ENCODE data around the gene ST3GAL5.
"Not testable (repeated sequence)": the region's sequence is repeated elsewhere in the genome, so short reads cannot be mapped to it uniquely, and the experiment has no call there.

ST3GAL5 gene

DNA sequence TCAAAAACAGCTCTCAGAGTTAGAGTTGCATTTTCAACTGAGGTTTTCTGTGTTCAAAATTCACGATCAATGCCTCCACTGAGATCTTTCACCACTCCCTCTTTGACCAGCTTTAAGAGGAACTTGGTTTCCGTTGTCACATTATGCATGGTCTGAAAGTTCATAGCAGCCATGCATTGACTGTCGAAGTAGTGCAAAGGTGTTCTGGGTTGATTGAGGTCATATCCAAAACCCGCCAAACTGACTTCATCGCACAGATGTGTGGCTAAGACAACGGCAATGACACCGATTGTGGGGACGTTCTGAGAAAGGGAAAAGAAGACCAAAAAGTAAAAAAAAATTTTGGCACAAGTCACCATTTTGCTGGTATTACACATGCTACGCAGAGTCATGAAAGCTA, 48.7 kb downstream of the ST3GAL5 start:
- in situ Hi-C loops (cut with HindIII; ENCODE audit: low sequenced_read_pairs): no loop called here

DNA sequence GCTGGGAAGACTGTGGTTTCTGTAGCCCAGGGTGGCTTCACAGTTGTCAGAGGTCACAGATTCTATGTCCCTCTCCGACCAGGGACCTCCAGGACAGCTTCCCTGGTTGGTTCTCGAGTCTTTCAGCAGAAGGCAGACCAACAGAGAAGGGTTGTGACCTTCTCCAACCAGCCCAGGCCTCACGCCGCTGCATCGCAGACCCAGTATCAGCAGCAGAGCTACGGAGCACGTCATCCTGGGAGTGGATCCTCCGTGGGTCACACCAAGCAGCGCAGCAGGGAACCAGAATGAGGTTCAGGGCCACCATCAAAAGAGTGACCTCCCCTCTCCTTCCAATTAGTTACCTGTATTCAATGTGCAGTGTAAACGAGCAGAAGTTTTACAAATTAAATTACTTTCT, 49.3 kb downstream of the ST3GAL5 start:
- in situ Hi-C loops (cut with HindIII; ENCODE audit: low sequenced_read_pairs): no loop called here

DNA sequence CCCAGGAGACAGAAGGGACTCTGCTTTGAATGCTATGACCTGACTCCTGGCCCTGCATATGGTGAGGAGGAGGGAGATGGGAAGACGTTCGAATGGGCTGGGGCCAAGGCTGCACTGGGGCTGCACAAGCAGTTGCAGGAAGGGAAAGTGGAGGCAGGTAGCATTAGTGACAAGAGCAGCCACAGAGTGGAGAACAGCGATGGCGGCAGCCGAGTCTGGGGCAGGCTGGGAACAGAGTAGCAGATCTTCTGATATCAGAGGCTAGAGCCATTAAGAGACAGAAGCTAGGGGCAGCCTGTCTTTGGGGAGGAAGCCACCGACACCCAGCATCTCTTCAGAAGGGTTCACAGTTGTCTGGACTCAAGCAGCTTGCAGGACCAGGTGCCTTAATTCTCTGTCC, 50.1 kb downstream of the ST3GAL5 start:
- in situ Hi-C loops (cut with HindIII; ENCODE audit: low sequenced_read_pairs): no loop called here

DNA sequence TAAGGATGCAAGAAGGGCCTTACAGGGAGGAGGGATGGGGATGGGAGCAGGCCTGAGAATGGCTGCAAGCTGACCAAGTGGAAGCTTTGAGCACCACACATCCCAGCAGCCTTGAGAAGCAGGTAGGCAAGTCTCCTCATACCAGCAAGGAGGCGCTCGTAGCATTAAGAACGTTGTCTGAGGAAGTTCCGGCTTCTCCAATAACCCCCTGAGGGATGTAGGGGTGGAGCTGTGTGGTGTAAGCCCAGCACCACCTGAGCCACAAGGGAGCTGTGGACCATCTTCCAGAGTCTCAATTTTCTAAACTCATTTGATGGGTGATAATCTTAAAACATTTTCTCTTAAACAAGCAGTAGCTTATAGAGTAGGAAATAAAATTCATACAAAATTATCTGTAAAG, 50.6 kb downstream of the ST3GAL5 start:
- in situ Hi-C loops (cut with HindIII; ENCODE audit: low sequenced_read_pairs): no loop called here

DNA sequence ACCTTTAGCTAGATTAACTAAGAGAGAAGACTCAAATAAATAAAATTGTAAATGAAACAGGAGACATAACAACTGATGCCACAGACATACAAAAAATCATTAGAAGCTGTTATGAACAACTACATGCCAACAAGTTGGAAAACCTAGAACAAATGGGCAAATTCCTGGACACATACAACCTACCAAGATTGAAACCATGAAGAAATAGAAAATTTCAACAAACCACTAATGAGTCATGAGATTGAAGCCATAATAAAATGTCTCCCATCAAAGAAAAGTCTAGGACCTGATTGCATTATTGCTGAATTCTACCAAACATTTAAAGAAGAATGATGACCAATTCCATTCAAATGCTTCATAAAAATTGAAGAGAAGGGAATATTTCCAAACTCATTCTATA, 54.3 kb downstream of the ST3GAL5 start:
- in situ Hi-C loops (cut with HindIII; ENCODE audit: low sequenced_read_pairs): no loop called here

DNA sequence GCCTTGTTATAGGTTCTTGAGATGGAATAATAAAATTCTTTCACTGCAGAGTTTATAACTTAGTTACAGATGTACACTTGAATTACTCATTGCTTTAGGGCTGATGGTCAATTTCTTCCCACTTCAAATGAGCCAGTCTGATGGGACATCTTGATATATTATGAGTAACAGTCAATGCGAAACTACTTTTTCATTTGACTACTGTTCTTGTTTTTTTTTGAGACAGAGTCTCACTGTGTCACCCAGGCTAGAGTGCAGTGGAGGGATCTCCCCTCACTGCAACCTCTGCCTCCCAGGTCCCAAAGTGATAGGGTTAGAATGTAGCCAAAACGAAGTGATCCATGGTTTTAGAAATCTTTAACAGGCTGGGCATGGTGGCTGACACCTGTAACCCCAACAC, 57.1 kb downstream of the ST3GAL5 start:
- in situ Hi-C loops (cut with HindIII; ENCODE audit: low sequenced_read_pairs): no loop called here

DNA sequence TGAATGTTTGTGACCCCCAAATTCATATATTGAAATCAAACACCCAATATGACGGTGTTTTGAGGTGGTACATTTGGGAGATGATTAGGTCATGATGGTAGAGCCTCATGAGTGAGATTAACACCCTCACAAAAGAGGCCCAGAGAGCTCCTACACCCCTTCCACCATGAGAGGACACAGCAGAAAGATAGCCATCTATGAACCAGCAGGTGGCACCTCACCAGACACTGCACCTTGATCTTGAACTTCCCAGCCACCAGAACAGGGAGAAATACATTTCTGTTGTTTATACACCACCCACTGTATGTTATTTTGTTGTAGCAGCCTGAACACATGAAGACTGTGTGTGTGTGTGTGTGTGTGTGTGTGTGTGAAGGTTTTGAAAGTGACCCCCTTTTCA, 58.1 kb downstream of the ST3GAL5 start:
- in situ Hi-C loops (cut with HindIII; ENCODE audit: low sequenced_read_pairs): no loop called here

DNA sequence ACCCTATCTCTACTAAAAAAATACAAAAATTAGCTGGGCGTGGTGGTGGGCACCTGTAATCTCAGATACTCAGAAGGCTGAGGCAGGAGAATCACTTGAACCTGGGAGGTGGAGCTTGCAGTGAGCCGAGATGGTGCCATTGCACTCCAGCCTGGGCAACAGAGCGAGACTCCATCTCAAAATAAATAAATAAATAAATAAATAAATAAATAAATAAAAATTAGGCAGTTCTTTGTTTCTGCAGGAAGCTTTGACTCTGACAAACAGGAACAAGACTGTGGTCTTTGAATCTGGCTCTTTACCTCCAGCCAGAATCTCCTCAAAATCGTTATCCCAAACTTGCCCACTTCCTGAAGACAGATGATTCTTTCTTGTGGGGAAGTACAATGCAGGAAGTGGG, 59.4 kb downstream of the ST3GAL5 start:
- in situ Hi-C loops (cut with HindIII; ENCODE audit: low sequenced_read_pairs): not testable (repeated sequence)

DNA sequence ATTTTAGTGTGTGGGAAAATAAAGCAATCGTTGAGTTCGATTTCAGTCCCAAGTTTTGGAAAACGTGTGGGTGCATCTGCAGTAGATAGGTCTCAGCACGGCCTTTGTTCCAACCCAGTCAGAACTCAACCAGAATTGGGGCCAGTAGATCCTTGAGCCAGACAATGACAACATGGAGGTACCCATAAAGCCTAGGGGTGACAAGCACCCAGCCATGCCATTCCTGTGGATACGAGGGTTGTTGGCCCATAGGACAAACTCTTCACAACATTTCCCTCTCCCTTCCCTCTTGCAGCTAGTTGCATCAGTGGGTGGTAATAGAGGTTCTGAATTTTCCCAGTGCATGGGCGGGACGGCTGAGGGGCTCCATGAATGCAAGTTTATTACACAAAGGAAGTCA, 60.1 kb downstream of the ST3GAL5 start:
- in situ Hi-C loops (cut with HindIII; ENCODE audit: low sequenced_read_pairs): no loop called here

DNA sequence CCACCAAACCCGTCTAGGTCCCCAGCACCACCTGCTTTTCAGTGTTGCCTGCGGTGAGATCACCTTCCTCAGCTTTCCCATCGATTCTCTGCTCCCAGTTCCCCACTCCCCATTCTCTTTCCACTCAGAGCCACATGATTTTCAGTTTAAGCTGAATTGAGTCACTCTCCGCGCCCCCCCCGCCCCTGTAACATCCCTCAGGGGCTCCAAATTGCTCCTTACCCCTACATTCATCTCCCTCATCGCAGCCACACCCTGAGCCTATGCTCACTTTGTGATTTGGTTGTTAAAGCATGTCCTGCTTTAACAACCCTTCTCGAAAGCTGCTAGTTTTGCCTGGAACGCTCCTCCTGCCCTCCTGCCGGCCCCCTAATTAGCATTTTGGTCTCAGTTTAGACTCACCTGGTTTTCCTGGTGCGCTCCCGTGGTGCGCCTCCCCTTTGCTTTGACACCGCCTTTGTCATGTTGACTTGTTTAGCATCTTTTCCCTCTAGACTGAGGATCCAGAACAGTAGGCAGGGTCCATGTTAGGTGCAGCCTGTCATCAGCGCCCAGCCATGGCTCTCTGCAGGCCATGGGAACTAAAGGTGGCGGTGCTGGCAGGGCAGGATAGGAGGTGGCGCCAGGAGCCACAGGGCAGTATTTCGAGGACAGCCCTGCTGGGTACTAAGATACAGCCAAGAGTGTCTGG, 60.8 kb downstream of the ST3GAL5 start:
- in situ Hi-C loops (cut with HindIII; ENCODE audit: low sequenced_read_pairs): no loop called here

DNA sequence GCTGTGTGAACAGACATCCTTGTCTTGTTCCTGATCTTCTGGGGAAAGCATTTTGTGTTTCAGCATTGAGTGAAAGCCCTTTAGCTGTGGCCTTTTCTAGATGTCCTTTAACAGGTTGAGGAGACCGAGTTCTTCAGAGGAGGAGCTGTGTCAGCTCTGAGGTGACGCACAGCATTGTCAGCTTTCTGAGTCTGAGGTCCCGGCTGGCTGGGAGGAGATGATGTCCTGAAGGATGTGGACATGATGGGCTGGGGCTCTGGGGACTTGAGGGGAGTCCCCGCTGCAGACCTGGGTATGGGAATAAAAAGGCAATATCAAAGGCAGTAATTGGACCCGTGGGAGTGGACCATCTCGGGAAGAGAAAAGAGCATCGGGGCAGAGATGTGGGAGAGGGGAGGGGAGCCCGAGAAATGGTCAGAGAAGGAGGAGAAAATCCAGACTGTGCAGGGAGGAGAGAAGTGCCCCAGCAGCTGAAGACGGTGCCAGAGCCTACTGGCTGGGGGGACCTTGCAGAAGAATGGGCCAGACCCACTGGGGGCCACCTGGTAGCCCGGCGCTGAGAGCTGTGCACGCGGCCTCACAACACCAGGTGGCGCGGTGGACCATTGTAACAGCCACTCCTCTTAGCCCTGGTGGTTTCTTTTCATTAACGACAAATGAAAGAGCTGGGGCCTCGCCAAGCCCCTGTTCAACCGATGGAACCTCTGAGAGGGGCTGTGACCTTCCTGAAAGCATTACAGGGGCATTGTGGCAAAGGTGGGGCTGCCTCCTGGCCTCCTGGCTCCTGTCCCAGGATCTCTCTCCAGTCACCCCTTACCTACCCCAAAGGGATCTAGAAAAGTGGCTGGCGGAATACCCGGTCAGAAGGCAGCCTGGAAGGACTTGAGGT, 61.6 kb downstream of the ST3GAL5 start:
- in situ Hi-C loops (cut with HindIII; ENCODE audit: low sequenced_read_pairs): no loop called here

DNA sequence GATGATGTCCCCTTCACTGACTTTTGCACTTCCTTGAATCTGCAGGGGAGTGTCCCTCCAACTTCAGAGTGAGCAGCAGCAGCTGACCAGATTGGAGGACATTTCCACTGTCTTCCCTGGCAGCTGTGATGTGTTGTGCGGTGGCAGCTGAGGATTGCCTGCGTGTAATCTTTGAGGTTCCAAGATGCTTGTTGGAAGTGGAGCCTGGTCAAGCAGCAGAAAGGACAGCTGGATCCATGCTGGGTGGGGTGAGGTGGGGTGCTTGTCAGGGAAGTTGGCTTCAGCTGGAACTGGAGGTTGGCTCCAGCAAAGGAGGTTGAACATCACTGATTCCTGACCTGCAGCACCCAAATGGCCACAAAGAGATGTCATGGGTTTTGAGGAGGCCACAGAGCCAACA, 64.8 kb downstream of the ST3GAL5 start:
- in situ Hi-C loops (cut with HindIII; ENCODE audit: low sequenced_read_pairs): no loop called here

DNA sequence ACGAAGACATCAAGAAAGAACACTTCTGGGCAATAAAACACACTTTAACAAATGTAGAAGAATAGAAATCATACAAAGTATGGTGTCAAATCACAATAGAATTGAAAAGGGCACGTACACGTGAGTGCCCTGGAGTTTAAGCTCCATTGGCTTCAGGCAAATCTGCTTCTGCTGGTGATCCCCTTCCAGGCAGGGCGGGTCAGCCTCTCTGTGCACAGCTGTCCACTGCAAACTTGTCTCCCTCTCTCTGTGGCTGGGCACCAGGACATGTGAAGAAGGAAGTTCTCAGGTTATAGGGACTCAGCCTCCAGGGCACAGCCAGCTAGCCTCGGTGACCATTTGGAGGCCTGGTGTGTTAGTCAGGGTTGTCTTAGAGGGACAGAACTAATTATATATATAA, 66.0 kb downstream of the ST3GAL5 start:
- in situ Hi-C loops (cut with HindIII; ENCODE audit: low sequenced_read_pairs): no loop called here

DNA sequence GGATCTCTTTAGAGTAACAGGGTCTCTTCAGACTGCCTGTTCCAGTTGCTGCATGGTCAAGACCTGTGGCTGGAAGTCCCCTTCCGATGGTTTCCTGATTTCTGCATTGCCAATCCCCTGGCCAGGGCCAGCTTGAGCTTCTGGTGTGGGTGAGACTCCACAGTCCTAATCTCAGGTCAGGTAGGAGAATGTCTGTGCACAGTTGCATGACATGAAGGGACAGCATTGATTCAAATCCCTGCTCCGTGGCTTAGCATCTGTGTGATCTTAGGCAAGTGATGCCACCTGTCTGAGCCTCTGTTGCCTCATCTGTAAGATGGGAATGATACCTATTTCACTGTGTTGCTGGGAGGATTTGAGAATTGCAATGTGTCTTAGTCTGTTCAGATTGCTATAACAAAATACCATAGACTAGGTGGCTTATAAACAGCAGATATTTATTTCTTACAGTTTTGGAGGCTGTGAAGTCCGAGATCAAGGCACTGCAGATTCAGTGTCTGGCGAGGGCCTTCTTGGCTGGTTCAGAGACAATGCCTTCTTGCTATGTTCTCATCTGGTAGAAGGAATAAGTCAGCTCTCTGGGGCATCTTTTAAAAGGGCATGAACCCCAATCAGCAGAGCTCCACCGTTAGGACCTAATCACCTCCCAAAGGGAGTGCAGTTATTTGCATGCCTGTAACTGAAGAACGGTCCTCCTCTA, 68.8 kb downstream of the ST3GAL5 start:
- in situ Hi-C loops (cut with HindIII; ENCODE audit: low sequenced_read_pairs): no loop called here

DNA sequence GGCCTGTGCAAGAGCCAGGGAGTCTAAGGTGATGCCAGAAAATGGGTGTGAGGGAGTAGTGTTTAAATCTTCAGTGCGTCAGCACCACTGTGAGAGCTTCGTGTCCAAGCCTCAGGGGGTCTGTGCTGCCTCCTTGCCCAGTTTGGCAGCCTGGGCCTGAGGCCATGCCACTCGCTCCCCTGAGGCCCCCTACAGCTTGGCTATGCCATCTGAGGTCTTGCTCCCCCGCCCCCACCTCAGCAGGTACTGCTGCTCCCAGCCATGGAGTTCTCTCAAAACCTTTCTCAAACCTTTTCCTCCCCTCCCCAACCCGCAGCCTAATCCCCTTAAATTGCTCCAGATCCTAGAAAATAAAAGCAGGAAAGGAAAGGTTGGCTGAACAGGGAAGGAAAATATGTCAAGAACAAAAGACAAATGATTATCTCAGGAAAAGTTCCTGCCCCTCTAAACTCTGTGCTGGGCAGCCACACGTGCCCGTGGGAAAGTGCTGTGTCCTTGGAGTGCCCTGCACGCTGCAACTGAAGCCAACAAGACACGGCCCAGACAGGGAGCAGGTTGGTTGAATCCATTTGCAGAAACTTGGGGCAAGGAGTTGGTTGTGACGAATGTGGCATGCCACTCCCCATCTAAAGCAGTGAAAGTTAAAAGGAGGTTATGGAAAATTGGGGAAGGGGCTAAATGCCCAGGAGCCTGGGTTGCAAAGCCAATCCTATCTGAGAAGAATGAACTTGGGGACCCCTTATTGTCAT, 73.8 kb downstream of the ST3GAL5 start:
- in situ Hi-C loops (cut with HindIII; ENCODE audit: low sequenced_read_pairs): no loop called here

DNA sequence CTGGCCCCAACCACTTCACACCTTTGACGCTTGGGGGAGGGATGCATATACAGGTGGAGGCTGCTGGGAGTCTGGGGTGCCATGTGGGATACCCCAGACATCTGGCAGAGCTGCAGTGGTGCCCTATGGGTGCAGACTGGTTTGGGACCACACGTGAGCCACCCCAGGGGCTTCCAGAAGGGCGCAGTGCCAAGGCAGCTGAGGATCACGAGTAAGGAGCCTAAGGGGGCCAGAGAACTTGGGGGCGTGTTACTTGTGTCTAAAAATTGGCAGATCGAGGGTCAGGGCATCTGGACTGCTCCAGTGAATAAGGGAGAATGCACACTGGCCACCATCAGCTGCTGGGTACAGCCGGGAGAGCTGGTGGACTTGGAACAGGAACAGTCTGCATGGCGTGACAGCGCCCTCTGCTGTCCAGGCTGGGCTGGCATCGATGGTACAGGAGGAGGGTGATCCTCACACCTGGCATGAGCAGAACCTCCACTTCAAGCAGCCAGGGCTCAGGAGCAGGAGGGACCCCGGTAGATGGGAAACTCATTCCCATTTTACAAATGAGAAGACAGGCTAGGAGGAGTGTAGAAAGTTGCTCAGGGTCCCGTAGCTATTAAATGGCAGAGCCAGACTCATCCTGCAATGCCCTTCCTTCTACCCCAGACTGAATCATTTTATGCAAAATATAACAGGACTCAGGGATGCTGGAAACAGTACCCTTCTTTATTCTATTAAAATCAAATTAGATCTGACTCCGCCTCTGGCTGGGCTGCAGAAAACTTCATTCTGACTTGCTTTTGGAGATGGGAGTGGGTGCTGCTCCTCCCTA, 74.6 kb downstream of the ST3GAL5 start:
- in situ Hi-C loops (cut with HindIII; ENCODE audit: low sequenced_read_pairs): no loop called here

DNA sequence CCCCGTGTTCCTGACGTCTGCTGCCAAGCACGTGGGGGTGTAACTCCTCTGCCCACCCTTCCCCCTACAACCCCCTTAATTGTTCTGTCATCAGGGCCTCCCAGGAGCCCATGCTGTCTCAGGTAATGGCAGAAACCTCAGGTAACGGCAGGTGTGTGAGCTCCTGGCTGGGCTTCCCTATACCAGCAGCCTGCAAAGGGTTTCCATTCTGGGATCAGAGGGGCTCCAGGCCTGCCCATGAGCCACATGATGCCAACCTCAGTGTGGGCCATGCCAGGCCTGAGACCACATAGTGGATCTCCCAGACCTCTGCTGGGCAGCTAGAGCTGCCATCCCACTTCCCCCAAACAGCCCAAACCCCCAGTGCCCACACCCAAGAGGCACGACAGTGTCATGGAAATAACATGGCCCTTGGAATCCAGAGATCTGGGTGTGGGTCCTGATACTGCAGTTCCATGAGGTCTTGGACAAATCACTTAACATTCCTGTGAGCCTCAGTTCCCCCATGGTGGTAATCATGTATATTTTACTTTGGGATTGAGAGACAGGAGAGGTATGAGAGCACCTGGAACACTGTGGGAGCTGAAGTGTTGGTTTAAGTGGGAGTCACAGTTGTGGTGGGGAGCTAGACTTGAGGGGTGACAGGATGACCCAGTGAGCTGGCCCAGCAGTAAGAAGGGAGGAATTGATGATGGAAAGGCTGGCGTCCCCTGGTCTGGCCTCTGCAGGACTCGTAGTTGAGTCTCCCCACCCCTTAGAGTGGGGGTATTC, 75.4 kb downstream of the ST3GAL5 start:
- in situ Hi-C loops (cut with HindIII; ENCODE audit: low sequenced_read_pairs): no loop called here

DNA sequence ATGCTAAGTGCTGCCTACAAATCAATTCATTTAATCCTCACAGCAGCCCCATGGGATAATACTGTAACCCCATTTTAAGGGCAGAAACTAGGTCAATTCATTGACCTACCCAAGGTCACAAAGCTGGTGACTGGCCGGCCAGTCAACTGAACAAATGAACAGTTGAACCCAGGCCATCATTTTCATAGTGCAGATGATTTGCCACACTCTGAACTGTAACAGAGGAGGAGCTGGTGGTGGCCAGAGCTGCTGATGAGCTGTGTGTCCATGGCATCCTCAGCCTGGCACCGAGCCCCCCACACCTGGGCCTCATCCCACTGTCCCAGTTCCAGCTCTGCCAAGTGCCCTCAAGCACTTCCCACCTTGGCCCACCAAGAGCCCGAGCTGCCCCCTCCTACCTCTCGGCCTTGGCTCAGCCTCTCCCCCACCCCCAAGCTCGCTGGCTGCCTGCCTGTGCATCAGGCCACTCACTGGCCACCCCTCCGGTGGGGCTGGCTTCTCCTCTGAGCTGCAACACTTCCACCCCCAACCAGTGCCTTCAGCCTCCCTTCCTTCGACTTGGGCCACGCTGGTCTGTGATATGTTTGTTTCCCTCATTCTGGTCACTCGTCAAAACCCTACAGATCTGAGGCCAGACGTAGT, 76.6 kb downstream of the ST3GAL5 start:
- in situ Hi-C loops (cut with HindIII; ENCODE audit: low sequenced_read_pairs): no loop called here

All from endothelial cell of hepatic sinusoid (primary cell).